ENCODE data around the gene MACROH2A1. TPM values are rescaled to one million over a fixed set of nuclear protein-coding genes. Genes with fewer than 3 reads are reported as not detected.

Gene MACROH2A1
- total RNA-seq, 1 donor from 2014 or later: 123 TPM

- TF ChIP-seq, protein P1, sequence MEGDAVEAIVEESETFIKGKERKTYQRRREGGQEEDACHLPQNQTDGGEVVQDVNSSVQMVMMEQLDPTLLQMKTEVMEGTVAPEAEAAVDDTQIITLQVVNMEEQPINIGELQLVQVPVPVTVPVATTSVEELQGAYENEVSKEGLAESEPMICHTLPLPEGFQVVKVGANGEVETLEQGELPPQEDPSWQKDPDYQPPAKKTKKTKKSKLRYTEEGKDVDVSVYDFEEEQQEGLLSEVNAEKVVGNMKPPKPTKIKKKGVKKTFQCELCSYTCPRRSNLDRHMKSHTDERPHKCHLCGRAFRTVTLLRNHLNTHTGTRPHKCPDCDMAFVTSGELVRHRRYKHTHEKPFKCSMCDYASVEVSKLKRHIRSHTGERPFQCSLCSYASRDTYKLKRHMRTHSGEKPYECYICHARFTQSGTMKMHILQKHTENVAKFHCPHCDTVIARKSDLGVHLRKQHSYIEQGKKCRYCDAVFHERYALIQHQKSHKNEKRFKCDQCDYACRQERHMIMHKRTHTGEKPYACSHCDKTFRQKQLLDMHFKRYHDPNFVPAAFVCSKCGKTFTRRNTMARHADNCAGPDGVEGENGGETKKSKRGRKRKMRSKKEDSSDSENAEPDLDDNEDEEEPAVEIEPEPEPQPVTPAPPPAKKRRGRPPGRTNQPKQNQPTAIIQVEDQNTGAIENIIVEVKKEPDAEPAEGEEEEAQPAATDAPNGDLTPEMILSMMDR (IDR thresholded peaks at IDR 0.05): no peak
Observed at GRCh38 chr5:135315386-135315785, 83.6 kb downstream of the MACROH2A1 start.

DNA sequence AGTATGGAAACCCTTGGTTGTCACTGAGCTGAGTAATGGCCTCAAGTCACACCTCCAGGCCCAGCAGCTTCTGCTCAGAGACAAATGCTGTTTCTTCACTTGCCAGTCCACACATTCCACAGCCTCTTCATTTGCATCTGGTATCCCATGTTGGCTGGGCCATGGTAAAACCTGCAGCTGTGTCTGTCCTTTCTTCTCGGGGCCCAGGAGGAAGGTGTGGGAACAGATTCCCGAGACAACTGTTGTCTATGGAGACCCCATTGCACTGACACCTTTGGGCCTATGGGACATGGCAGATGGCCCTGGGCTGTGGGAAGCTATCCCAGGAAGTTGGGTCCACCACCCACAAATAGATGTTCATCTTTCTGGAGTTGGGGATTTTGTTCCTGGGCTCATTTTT lies 85.1 kb downstream of the MACROH2A1 start:
- H3K4me3 Mint-ChIP-seq (ENCODE audit: unreplicated experiment): no peak overlapping the region
- H3K27me3 Mint-ChIP-seq (ENCODE audit: unreplicated experiment): peaks cover 5% of the 10 kb centered on the region
- no peak overlapping the region for H3K27ac Mint-ChIP-seq (ENCODE audit: unreplicated experiment)
- no peaks in the 10 kb centered on the region for H3K9me3 Mint-ChIP-seq (ENCODE audit: unreplicated experiment)
- peaks cover 19% of the 10 kb centered on the region for H3K4me1 Mint-ChIP-seq (ENCODE audit: unreplicated experiment)
- H3K36me3 Mint-ChIP-seq (ENCODE audit: unreplicated experiment): no peaks in the 10 kb centered on the region
- peak; percentile 63 for DNase-seq (ENCODE audit: extremely low spot score, unreplicated experiment)
- TF ChIP-seq, protein P1 (IDR thresholded peaks at IDR 0.05): no peak

More at GRCh38 chr5:135315386-135315785, 83.6 kb downstream of the MACROH2A1 start:
- H3K4me1 Mint-ChIP-seq (ENCODE audit: unreplicated experiment): peaks cover 5% of the 10 kb centered on the region
- no peak overlapping the region for H3K4me3 Mint-ChIP-seq (ENCODE audit: unreplicated experiment)
- no peaks in the 10 kb centered on the region for H3K36me3 Mint-ChIP-seq (ENCODE audit: unreplicated experiment)
- DNase-seq (ENCODE audit: extremely low spot score, unreplicated experiment): peak; percentile 49
- no peak overlapping the region for H3K27ac Mint-ChIP-seq (ENCODE audit: unreplicated experiment)
- peaks cover 5% of the 10 kb centered on the region for H3K27me3 Mint-ChIP-seq (ENCODE audit: unreplicated experiment)
- H3K9me3 Mint-ChIP-seq (ENCODE audit: unreplicated experiment): no peaks in the 10 kb centered on the region

- Mint-ChIP-seq H3K9me3 (ENCODE audit: unreplicated experiment) (no peaks in the 10 kb centered on the region), H3K27me3 (ENCODE audit: unreplicated experiment) (peaks cover 5% of the 10 kb centered on the region), H3K4me3 (ENCODE audit: unreplicated experiment) (no peak overlapping the region), H3K27ac (ENCODE audit: unreplicated experiment) (no peak overlapping the region), H3K36me3 (ENCODE audit: unreplicated experiment) (no peaks in the 10 kb centered on the region), H3K4me1 (ENCODE audit: unreplicated experiment) (peaks cover 24% of the 10 kb centered on the region)
- TF ChIP-seq, protein P1 (IDR thresholded peaks at IDR 0.05): no peak
- DNase-seq (ENCODE audit: extremely low spot score, unreplicated experiment): peak; percentile 54
Observed at GRCh38 chr5:135313405-135313804, 85.6 kb downstream of the MACROH2A1 start.

GRCh38 chr5:135312255-135312935 lies 86.6 kb downstream of the MACROH2A1 start:
- H3K27ac Mint-ChIP-seq (ENCODE audit: unreplicated experiment): no peak overlapping the region
- H3K27me3 Mint-ChIP-seq (ENCODE audit: unreplicated experiment): peaks cover 5% of the 10 kb centered on the region
- TF ChIP-seq, protein P1 (IDR thresholded peaks at IDR 0.05): no peak
- H3K4me1 Mint-ChIP-seq (ENCODE audit: unreplicated experiment): peaks cover 29% of the 10 kb centered on the region
- DNase-seq (ENCODE audit: extremely low spot score, unreplicated experiment): peak; percentile 21
- H3K36me3 Mint-ChIP-seq (ENCODE audit: unreplicated experiment): no peaks in the 10 kb centered on the region
- no peak overlapping the region for H3K4me3 Mint-ChIP-seq (ENCODE audit: unreplicated experiment)
- no peaks in the 10 kb centered on the region for H3K9me3 Mint-ChIP-seq (ENCODE audit: unreplicated experiment)

GRCh38 chr5:135310328-135310989 lies 88.6 kb downstream of the MACROH2A1 start:
- peak; percentile 11 for DNase-seq (ENCODE audit: extremely low spot score, unreplicated experiment)
- no peaks in the 10 kb centered on the region for H3K36me3 Mint-ChIP-seq (ENCODE audit: unreplicated experiment)
- TF ChIP-seq, protein P1 (IDR thresholded peaks at IDR 0.05): no peak
- H3K27me3 Mint-ChIP-seq (ENCODE audit: unreplicated experiment): no peaks in the 10 kb centered on the region
- H3K4me3 Mint-ChIP-seq (ENCODE audit: unreplicated experiment): no peak overlapping the region
- peaks cover 32% of the 10 kb centered on the region for H3K4me1 Mint-ChIP-seq (ENCODE audit: unreplicated experiment)
- H3K9me3 Mint-ChIP-seq (ENCODE audit: unreplicated experiment): no peaks in the 10 kb centered on the region
- H3K27ac Mint-ChIP-seq (ENCODE audit: unreplicated experiment): peak overlapping the region; percentile 14
